ENCODE results near the gene CARD8.
"Not testable (repeated sequence)": the region's sequence is repeated elsewhere in the genome, so short reads cannot be mapped to it uniquely, and the experiment has no call there.

CARD8 gene, protein sequence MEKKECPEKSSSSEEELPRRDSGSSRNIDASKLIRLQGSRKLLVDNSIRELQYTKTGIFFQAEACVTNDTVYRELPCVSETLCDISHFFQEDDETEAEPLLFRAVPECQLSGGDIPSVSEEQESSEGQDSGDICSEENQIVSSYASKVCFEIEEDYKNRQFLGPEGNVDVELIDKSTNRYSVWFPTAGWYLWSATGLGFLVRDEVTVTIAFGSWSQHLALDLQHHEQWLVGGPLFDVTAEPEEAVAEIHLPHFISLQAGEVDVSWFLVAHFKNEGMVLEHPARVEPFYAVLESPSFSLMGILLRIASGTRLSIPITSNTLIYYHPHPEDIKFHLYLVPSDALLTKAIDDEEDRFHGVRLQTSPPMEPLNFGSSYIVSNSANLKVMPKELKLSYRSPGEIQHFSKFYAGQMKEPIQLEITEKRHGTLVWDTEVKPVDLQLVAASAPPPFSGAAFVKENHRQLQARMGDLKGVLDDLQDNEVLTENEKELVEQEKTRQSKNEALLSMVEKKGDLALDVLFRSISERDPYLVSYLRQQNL

DNA sequence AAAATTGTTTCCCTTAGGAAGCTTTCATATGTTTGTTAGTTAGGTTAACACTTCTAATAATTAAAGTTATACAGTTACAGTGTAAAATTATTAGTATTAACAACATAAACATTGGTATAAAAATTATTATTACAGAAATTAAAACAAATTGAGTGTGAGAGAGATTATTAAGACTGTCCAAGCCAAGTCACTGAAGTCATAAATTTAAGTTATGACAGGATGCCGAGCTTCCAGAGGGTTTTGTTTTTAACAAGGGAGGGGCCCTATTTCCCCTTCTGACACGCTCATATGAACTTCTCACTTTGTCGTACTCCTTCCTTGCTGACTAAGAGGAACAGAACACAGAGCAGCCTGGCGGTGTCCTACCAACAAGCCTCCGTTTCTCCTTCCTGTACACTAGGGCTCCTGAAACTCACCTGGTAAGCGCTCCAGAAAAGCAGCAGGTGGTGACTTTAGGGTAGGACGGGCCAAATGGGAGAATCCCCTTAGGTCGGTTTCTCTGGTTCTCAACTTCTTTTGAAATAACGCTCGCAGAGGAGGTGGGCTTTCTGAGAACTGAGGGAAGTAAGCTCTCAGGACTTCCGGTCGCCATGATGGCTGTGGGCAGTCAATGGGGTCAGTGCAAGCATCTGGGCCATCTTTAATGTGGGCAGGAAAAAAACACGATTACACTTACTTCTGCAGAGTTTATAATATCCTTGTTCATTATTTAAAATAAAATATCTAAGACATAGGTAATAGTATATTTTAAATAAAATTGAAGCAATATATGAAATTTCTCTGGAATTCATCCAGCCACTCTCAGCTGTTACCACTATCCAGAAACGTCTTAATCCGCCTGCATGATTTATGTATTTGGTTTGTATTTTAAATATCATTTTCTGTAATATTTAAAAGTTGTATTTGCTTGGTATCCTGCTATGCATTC is at the start of gene CARD8:
Gene CARD8 (minus strand): TSS at position 537 of the 928 bp plus-strand sequence. CDS start 14,892 bp downstream, outside the sequence.
- DNase-seq (ENCODE audit: insufficient read length, low spot score) (peak; percentile 41), FAIRE-seq (peak; percentile 88)
- no peak for TF ChIP-seq POLR2A (IDR thresholded peaks at IDR 0.05; ENCODE audit: low read depth, low read length)

DNA sequence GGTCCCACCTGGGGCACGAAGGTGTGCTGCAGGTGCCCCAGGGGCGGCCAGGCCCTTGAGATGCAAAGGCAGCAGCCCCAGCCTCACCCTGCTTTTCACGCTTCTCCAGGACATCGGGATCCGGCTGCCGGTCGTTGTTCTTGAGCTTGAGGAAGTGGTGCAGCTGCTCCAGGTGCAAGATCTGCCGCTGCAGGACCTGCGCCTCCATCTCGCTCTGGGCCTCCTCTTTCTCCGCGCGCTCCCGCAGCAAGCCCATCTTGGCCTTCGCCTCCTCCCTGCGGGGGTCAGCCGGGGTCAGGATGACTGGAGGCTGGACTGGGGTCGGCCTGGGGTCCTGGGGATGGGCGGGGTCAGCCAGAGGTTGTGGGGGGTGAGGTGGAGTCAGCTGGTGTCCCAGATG is 48.2 kb upstream of the CARD8 start:
- FAIRE-seq (no peak), DNase-seq (ENCODE audit: insufficient read length, low spot score) (no peak)
- no peak for TF ChIP-seq POLR2A (IDR thresholded peaks at IDR 0.05; ENCODE audit: low read depth, low read length)

DNA sequence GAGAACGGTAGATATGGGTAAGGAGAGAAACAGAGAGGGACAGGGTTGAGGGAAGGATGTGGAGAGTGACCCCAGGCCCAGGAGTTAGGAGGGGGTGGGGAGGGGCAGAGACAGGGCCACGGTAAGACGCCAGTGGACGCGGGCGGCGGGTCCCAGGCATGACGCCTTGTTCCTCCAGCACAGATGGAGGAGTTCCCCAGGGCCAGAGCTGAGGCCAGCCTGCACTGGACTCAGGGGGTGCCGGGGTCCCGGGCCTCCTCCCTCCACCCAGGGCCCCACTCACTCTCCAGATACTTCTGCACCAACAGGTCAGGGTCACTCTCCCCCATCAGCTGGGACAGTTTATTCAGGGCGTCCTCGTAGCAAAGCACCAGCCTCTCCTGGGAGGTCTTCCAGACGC is 47.7 kb upstream of the CARD8 start:
- DNase-seq (ENCODE audit: insufficient read length, low spot score) (no peak), FAIRE-seq (no peak)
- TF ChIP-seq POLR2A (IDR thresholded peaks at IDR 0.05; ENCODE audit: low read depth, low read length): no peak

DNA sequence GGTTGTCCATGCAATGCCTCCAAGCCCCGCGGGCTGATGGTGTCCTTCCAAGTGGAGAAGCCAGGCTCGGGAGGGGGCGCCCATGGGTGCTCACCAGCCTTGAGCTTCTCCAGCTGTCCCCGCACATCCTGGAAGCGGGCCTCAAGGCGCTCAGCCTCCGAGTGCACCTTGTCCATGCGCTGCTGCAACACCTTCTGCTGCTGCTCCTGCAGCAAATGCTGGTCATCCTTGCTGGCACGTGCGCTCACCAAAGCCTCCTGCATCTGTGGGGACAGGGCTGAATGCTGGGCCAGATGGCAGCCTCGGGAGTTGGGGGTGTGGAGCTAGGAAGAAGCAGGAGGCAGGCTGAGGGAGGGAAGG is 46.9 kb upstream of the CARD8 start:
- TF ChIP-seq POLR2A (IDR thresholded peaks at IDR 0.05; ENCODE audit: low read depth, low read length): no peak
- FAIRE-seq (no peak), DNase-seq (ENCODE audit: insufficient read length, low spot score) (no peak)

DNA sequence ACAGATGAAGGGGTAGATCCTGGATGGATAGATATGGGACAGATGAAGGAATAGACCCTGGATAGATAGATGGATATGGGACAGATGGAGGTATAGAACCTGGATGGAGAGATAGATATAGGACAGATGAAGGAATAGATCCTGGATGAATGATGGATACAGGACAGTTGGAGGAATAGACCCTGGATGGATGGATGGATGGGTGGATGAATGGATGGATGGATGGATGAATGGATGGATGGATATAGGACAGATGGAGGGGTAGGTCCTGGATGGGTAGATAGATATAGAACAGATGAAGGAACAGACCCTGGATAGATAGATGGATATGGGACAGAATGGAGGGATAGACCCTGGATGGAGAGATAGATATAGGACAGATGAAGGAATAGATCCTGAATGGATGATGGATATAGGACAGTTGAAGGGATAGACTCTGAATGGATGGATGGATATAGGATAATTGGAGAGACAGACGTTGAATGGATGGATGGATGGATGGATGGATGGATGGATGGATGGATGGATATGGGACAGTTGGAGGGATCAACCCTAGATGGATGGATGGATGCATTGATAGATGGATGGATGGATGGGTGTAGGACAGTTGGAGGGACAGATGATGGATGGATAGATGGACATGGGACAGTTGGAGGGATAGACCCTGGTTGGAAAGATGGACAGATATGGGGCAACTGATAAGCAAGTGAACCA is 46.3 kb upstream of the CARD8 start:
- FAIRE-seq: no peak
- no peak for TF ChIP-seq POLR2A (IDR thresholded peaks at IDR 0.05; ENCODE audit: low read depth, low read length)
- DNase-seq (ENCODE audit: insufficient read length, low spot score): no peak

DNA sequence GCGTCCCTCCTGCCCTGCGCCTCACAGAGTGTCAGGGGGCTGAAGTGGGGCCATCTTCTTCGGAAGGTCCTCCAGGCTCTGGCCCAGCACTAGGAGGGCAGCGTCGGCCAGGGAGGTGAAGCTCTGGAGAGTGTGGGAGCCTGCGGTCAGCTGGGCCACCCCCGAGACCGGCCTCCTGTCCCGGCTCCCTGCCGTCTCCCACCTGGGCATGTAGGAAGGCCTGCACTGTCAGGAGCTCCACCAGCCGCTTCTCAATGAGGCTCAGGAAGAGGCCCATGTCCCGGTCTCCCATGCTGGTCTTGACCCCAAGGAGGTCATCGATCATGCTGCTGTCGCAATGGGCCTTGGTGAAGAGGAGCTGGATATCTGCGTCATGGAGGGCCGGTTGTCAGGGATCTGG is 42.3 kb upstream of the CARD8 start:
- FAIRE-seq: no peak
- DNase-seq (ENCODE audit: insufficient read length, low spot score): no peak
- TF ChIP-seq POLR2A (IDR thresholded peaks at IDR 0.05; ENCODE audit: low read depth, low read length): no peak

DNA sequence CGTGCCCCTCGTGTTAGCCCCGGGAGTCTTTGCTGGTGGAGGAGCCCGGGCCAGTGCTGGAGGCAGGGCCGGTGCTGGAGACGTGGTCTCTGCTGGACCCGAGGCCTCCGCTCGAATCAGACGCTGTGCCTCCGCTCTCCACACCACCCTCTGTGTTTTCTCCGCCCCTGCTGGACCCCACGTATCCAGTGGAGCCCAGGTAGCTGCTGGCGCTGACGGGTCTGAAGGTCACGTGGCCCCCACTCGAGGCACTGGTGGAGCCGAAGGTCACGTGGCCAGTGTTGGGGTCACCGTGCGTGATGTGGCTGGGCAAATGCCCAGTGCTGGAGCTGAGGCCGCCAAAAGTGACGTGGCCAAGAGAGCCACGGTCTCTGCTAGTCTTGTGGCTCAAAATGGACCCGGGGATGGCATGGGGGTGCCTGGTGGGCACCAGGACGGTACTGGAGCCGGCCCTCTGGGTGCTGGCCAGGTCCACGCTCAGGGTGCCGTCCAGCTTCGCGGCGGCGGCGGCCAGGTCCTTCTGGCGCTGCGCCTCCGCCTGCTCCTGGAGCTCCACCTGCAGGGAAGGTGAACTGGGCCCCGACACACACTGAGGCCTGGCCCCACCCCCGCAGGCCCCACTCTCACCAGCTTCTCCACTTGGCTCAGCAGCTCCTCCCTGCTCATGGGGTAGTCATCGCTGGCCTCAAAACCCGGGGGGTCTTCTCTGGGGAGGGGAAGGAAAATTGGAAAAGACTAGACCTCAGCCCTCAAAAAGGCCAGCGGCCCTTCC is 41.4 kb upstream of the CARD8 start:
- TF ChIP-seq POLR2A (IDR thresholded peaks at IDR 0.05; ENCODE audit: low read depth, low read length): no peak
- FAIRE-seq (no peak), DNase-seq (ENCODE audit: insufficient read length, low spot score) (no peak)

DNA sequence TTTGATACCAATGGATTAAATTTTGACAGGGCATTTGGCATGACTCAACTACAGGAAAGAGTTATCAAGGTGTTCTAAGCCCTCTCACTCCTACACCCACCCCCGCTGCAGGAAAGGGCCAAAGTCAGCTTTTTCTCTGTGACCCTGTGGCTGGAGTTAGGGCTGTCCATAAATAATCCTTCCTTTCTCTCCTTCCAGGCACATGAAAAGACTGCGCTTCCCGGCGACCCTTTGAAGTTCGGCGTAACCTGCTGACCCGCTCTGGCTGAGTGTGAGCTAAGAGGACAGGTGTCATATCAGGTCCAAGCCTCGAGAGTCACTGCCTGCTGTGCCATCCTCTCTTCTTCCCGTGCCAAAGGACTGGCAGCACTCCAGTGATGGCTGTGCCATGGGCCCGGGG is 39.7 kb upstream of the CARD8 start:
- DNase-seq (ENCODE audit: insufficient read length, low spot score): no peak
- no peak for TF ChIP-seq POLR2A (IDR thresholded peaks at IDR 0.05; ENCODE audit: low read depth, low read length)
- FAIRE-seq: no peak

DNA sequence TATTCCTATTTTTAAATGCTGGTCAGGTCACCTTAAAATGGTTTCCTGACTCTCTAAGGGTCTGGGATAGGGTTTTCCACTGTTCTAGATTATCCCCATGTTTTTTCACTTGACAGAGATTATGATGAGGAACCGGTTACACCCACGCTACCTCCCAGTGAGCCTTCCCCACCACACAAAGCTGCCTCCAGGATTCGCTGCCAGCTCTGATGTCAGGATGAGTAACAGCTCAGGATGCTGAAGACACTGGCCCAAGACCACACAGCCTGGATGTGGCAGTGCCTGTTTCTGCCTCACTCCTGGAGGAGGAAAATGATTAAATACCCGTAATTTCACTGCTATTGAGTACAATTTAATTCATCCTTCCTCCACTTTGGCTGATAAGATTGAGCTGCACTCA is 37.1 kb upstream of the CARD8 start:
- DNase-seq (ENCODE audit: insufficient read length, low spot score): peak; percentile 49
- no peak for TF ChIP-seq POLR2A (IDR thresholded peaks at IDR 0.05; ENCODE audit: low read depth, low read length)
- peak; percentile 82 for FAIRE-seq

DNA sequence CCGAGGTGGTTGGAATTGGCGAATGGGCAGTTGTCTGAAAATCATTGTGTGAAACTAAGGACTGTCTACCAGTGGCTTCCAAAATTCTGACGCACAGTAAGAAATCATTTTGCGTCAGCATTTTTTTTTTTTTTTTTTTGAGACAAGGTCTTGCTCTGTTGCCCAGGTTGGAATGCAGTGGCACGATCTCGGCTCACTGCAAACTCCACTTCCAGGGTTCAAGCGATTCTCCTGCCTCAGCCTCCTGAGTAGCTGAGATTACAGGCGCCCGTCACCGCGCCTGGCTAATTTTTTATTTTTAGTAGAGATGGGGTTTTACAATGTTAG is 35.7 kb upstream of the CARD8 start:
- DNase-seq (ENCODE audit: insufficient read length, low spot score); FAIRE-seq: not testable (repeated sequence)

DNA sequence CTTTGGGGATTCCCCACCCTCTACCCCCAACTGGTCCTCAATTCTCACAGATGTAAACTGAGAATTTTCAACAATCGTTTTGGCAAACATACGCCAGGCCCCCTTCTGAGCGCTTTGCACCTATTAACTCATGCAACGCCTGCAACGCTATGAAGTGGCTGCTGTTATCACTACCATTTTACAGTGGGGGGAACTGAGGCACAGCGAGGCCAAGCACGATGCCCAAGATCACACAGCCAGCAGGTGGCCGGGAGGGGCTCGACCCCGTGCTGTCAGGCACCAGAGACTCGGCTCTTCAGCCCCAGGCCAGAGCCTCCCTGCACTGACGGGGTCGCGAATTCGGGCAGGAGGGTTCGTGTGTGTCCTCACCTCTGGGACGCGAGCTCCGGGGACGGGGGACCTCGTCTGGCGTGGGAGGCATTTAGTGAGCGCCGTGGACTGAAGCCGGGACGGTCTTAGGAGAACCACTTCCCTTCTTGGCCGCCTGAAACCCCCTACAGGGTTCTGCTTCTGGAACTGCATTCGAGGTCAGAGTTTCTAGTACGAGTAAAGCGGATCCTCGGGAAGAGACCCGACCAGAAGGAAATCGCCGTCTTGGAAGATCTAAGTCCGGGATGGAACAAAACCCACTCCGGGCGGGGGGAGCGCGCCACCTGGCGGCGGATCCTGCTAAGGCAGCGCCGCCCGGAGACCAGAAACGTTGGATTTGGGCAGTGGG is 35.2 kb upstream of the CARD8 start:
- peak; percentile 53 for DNase-seq (ENCODE audit: insufficient read length, low spot score)

DNA sequence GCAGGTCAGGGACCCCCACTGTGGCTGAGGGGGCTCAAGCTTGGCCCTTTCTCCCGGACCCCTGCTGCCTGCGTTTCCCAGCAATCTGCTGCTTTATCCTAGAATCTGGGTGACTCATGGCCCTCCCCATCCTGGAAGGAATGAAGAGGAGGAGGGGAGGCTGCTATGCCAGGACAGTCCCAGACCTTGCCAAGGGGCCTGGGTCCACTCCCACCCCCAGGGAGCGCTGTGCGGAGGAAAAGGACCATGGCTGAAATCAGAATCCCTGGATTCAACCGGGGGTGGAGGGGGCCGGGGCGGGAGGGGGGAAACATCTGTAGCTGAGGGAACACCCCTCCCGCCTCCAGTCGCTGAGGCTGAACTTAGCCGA is 34.7 kb upstream of the CARD8 start:
- FAIRE-seq: no peak
- peak; percentile 59 for DNase-seq (ENCODE audit: insufficient read length, low spot score)
- no peak for TF ChIP-seq POLR2A (IDR thresholded peaks at IDR 0.05; ENCODE audit: low read depth, low read length)

More for the DNA sequence above, 35.2 kb upstream of the CARD8 start:
- no peak for FAIRE-seq
- no peak for TF ChIP-seq POLR2A (IDR thresholded peaks at IDR 0.05; ENCODE audit: low read depth, low read length)

DNA sequence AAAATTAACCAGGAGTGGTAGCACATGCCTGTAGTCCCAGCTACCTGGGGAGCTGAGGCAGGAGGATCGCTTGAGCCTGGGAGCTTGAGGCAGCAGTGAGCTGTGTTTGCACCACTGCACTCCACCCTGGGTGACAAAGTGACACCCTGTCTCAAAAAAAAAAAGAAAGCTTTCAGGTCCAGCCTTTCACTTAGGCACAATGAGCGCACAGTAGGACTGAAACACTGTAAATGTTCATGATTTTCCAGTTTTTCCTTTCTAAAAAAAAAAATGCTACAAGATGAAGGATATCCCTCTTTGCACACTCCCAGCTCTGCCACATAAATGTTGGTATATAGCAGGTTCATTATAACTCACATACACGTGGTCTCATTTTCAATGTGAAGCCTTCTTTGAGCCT is 32.0 kb upstream of the CARD8 start:
- FAIRE-seq (no peak), DNase-seq (ENCODE audit: insufficient read length, low spot score) (no peak)
- TF ChIP-seq POLR2A (IDR thresholded peaks at IDR 0.05; ENCODE audit: low read depth, low read length): no peak
